ENCODE measurements around the gene PCYOX1L.

The PCYOX1L gene

DNA sequence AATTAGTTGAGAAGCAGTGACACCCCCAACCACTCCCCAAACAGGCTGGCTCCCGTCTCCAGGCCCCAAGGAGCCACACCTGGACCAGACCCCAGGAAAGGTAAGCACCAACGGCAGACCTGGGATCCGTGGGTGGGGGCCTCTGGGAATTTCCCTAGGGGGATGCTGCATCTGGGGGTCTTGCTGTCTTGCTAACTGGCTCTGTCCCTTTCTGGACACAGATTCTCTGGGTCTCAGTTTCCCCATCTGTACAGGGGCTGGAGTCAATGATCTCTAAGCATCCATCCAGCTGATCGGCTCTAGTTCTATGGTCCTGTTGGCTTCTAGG is 49.1 kb downstream of the PCYOX1L start:
- Histone ChIP-seq H3K9ac (ENCODE audit: low read depth, low read length, poor library complexity, severe bottlenecking) (no peak overlapping the region), H3K9me3 (ENCODE audit: insufficient read depth, low read depth, low read length) (no peaks in the 10 kb centered on the region), H4K20me1 (ENCODE audit: insufficient read depth, low read length, poor library complexity, severe bottlenecking) (no peaks in the 10 kb centered on the region), H2AFZ (ENCODE audit: low read length) (no peak overlapping the region), H3K4me1 (ENCODE audit: insufficient read depth, low read length, poor library complexity, severe bottlenecking) (no peaks in the 10 kb centered on the region), H3K36me3 (ENCODE audit: insufficient read depth, low read length) (no peaks in the 10 kb centered on the region), H3K4me3 (ENCODE audit: low read length, poor library complexity, severe bottlenecking) (no peak overlapping the region), H3K4me2 (ENCODE audit: low read depth, low read length, poor library complexity, severe bottlenecking) (no peak overlapping the region), H3K27me3 (ENCODE audit: insufficient read depth, low read length, poor library complexity, severe bottlenecking) (no peaks in the 10 kb centered on the region), H3K79me2 (ENCODE audit: insufficient read depth, low read length) (no peaks in the 10 kb centered on the region), H3F3A (ENCODE audit: low read depth) (no peaks in the 10 kb centered on the region), H3K9me2 (replicated peaks; ENCODE audit: low read depth, low read length) (no peaks in the 10 kb centered on the region)
- no peak for TF ChIP-seq EZH2phosphoT487 (IDR thresholded peaks at IDR 0.05; ENCODE audit: borderline replicate concordance)
- TF ChIP-seq, protein P1, sequence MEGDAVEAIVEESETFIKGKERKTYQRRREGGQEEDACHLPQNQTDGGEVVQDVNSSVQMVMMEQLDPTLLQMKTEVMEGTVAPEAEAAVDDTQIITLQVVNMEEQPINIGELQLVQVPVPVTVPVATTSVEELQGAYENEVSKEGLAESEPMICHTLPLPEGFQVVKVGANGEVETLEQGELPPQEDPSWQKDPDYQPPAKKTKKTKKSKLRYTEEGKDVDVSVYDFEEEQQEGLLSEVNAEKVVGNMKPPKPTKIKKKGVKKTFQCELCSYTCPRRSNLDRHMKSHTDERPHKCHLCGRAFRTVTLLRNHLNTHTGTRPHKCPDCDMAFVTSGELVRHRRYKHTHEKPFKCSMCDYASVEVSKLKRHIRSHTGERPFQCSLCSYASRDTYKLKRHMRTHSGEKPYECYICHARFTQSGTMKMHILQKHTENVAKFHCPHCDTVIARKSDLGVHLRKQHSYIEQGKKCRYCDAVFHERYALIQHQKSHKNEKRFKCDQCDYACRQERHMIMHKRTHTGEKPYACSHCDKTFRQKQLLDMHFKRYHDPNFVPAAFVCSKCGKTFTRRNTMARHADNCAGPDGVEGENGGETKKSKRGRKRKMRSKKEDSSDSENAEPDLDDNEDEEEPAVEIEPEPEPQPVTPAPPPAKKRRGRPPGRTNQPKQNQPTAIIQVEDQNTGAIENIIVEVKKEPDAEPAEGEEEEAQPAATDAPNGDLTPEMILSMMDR (conservative IDR thresholded peaks at IDR 0.05; ENCODE audit: low read length) = no peak

DNA sequence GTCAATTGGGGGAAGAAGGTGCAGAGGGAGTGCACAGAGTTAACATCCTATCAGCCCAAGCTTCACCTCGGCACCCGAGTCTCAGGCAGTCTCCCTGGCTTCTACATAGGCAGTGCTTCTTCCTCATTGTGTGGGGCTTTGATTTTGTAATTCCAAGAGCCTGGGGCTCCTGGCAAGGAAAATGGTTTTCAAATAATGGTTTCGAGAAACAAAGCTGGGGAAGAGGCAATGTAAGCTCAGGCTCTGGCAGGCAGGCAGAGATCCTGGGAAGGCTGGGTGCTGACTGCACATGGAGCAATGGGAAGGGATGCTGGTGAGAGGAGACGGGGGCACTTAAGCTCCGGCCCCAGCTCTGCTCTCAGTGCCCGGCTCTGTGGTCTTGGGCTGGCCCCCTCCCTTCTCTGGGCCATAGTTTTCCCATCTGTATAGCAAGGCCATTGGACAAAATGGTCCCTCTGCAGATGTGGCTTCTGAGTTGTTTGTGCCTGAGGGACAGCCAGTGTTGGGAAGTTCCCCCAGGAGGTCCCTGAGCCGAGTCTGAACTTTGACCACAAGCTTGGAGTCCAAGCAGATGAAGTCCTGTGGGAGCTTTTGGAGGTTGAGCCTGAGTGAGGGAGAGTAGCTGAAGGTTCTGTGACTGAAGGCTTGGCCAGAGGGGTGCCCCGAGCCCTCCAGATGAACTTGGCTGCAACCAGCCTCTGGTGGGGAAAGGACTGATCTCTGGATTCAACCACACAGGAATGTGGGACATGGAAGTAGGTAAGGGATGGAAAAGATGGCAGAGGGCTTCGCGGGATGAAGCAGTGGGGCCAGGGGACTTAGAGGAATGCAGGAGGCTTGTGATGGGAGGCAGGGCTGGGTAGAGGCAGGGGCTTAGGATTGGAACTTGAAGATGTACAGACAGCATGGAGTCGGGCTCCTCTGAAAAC is 49.7 kb downstream of the PCYOX1L start:
- Histone ChIP-seq H3K9me3 (ENCODE audit: insufficient read depth, low read depth, low read length) (no peaks in the 10 kb centered on the region), H3K27me3 (ENCODE audit: insufficient read depth, low read length, poor library complexity, severe bottlenecking) (no peaks in the 10 kb centered on the region), H2AFZ (ENCODE audit: low read length) (no peak overlapping the region), H3F3A (ENCODE audit: low read depth) (no peaks in the 10 kb centered on the region), H3K4me2 (ENCODE audit: low read depth, low read length, poor library complexity, severe bottlenecking) (no peak overlapping the region), H3K4me1 (ENCODE audit: insufficient read depth, low read length, poor library complexity, severe bottlenecking) (no peaks in the 10 kb centered on the region), H3K4me3 (ENCODE audit: low read length, poor library complexity, severe bottlenecking) (no peak overlapping the region), H3K9me2 (replicated peaks; ENCODE audit: low read depth, low read length) (no peaks in the 10 kb centered on the region), H3K36me3 (ENCODE audit: insufficient read depth, low read length) (no peaks in the 10 kb centered on the region), H4K20me1 (ENCODE audit: insufficient read depth, low read length, poor library complexity, severe bottlenecking) (no peaks in the 10 kb centered on the region), H3K9ac (ENCODE audit: low read depth, low read length, poor library complexity, severe bottlenecking) (no peak overlapping the region), H3K79me2 (ENCODE audit: insufficient read depth, low read length) (no peaks in the 10 kb centered on the region)
- TF ChIP-seq, protein P1 (conservative IDR thresholded peaks at IDR 0.05; ENCODE audit: low read length) = no peak
- no peak for TF ChIP-seq EZH2phosphoT487 (IDR thresholded peaks at IDR 0.05; ENCODE audit: borderline replicate concordance)

DNA sequence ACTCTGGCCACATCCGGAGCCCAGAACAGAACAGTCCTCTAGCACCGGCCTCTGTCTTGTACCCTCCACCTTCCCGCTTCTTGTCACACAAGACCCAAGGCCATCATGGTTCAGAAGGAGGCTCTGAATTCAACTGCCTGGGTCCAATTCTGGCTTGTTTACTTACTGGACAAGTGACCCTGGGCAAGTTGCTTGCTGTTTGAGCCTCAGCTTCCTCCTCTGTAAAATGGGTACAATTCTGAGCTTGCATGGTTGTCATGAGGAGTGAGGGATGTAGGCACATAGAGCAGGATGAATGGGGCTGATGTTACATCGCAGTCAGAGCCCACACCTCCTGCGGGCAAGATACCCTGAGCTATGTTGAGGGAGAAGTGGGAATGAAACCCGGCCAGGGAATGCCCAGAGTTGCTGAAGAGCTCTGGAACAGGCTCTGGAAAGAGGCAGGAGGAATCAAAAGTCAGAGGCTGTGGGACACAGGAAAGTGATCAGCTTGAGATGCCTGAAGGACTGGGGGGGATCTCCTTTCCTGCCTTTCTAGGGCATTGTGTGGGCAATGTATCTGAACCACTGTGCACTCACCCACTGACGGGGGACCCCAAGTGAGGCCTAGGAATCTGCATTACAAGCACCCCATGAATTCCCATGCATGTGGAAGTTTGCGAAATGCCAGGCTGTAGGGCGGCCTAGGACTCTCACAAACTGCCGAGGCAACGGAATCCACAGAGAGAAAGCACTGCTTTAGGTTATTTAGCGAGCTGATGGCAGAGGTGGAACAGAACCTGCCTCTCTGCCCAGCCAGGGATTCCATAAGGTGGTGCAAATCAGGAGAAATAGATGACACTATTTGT is 50.6 kb downstream of the PCYOX1L start:
- Histone ChIP-seq H3K4me1 (ENCODE audit: insufficient read depth, low read length, poor library complexity, severe bottlenecking) (no peaks in the 10 kb centered on the region), H3K79me2 (ENCODE audit: insufficient read depth, low read length) (no peaks in the 10 kb centered on the region), H3K9ac (ENCODE audit: low read depth, low read length, poor library complexity, severe bottlenecking) (no peak overlapping the region), H3K9me2 (replicated peaks; ENCODE audit: low read depth, low read length) (no peaks in the 10 kb centered on the region), H3K4me2 (ENCODE audit: low read depth, low read length, poor library complexity, severe bottlenecking) (no peak overlapping the region), H4K20me1 (ENCODE audit: insufficient read depth, low read length, poor library complexity, severe bottlenecking) (no peaks in the 10 kb centered on the region), H3K36me3 (ENCODE audit: insufficient read depth, low read length) (no peaks in the 10 kb centered on the region), H3K9me3 (ENCODE audit: insufficient read depth, low read depth, low read length) (no peaks in the 10 kb centered on the region), H3K27me3 (ENCODE audit: insufficient read depth, low read length, poor library complexity, severe bottlenecking) (no peaks in the 10 kb centered on the region), H3F3A (ENCODE audit: low read depth) (no peaks in the 10 kb centered on the region), H2AFZ (ENCODE audit: low read length) (no peak overlapping the region), H3K4me3 (ENCODE audit: low read length, poor library complexity, severe bottlenecking) (no peak overlapping the region)
- TF ChIP-seq, protein P1 (conservative IDR thresholded peaks at IDR 0.05; ENCODE audit: low read length) = no peak
- no peak for TF ChIP-seq EZH2phosphoT487 (IDR thresholded peaks at IDR 0.05; ENCODE audit: borderline replicate concordance)

Data from Loucy (cell line).